ENCODE measurements around the gene EPB41. TPM values are rescaled to one million over a fixed set of nuclear protein-coding genes. Genes with fewer than 3 reads are reported as not detected.
"Not testable (repeated sequence)": the region's sequence is repeated elsewhere in the genome, so short reads cannot be mapped to it uniquely, and the experiment has no call there.

EPB41 gene
- total RNA-seq, 1 donor from 2014 or later: 102 TPM

- no peaks in the 10 kb centered on the region for H3K27me3 Mint-ChIP-seq
- DNase-seq (ENCODE audit: low spot score, unreplicated experiment): no peak
- H3K9me3 Mint-ChIP-seq (ENCODE audit: low read depth): no peaks in the 10 kb centered on the region
- H3K36me3 Mint-ChIP-seq (ENCODE audit: insufficient read depth): peaks cover 4% of the 10 kb centered on the region
- peaks cover 5% of the 10 kb centered on the region for H3K4me1 Mint-ChIP-seq (ENCODE audit: low read depth)
- no peak overlapping the region for H3K4me3 Mint-ChIP-seq (ENCODE audit: low read depth)
- peak overlapping the region; percentile 86 for H3K27ac Mint-ChIP-seq
- TF ChIP-seq CTCF (IDR thresholded peaks at IDR 0.05; ENCODE audit: unreplicated experiment): no peak
Observed at GRCh38 chr1:29105822-29106221, 191.5 kb downstream of the EPB41 start.

- not testable (repeated sequence) for H3K4me1 Mint-ChIP-seq (ENCODE audit: low read depth); H3K27ac Mint-ChIP-seq; DNase-seq (ENCODE audit: low spot score, unreplicated experiment); H3K4me3 Mint-ChIP-seq (ENCODE audit: low read depth); H3K27me3 Mint-ChIP-seq; H3K9me3 Mint-ChIP-seq (ENCODE audit: low read depth); H3K36me3 Mint-ChIP-seq (ENCODE audit: insufficient read depth)
Observed at GRCh38 chr1:29108041-29108440, 193.7 kb downstream of the EPB41 start.

- H3K9me3 Mint-ChIP-seq (ENCODE audit: low read depth): no peaks in the 10 kb centered on the region
- H3K36me3 Mint-ChIP-seq (ENCODE audit: insufficient read depth): peaks cover 6% of the 10 kb centered on the region
- no peak for TF ChIP-seq CTCF (IDR thresholded peaks at IDR 0.05; ENCODE audit: unreplicated experiment)
- no peak overlapping the region for H3K4me3 Mint-ChIP-seq (ENCODE audit: low read depth)
- DNase-seq (ENCODE audit: low spot score, unreplicated experiment): no peak
- no peaks in the 10 kb centered on the region for H3K27me3 Mint-ChIP-seq
- H3K27ac Mint-ChIP-seq: no peak overlapping the region
- no peaks in the 10 kb centered on the region for H3K4me1 Mint-ChIP-seq (ENCODE audit: low read depth)
Observed at GRCh38 chr1:29112705-29113412, 198.5 kb downstream of the EPB41 start.

- H3K27ac Mint-ChIP-seq: no peak overlapping the region
- H3K4me3 Mint-ChIP-seq (ENCODE audit: low read depth): no peak overlapping the region
- no peaks in the 10 kb centered on the region for H3K4me1 Mint-ChIP-seq (ENCODE audit: low read depth)
- H3K27me3 Mint-ChIP-seq: no peaks in the 10 kb centered on the region
- no peak for TF ChIP-seq CTCF (IDR thresholded peaks at IDR 0.05; ENCODE audit: unreplicated experiment)
- H3K36me3 Mint-ChIP-seq (ENCODE audit: insufficient read depth): peaks cover 9% of the 10 kb centered on the region
- no peaks in the 10 kb centered on the region for H3K9me3 Mint-ChIP-seq (ENCODE audit: low read depth)
- no peak for DNase-seq (ENCODE audit: low spot score, unreplicated experiment)
Observed at GRCh38 chr1:29113413-29114117, 199.2 kb downstream of the EPB41 start.

- H3K27me3 Mint-ChIP-seq: no peaks in the 10 kb centered on the region
- H3K4me3 Mint-ChIP-seq (ENCODE audit: low read depth): no peak overlapping the region
- no peaks in the 10 kb centered on the region for H3K4me1 Mint-ChIP-seq (ENCODE audit: low read depth)
- DNase-seq (ENCODE audit: low spot score, unreplicated experiment): no peak
- peaks cover 12% of the 10 kb centered on the region for H3K36me3 Mint-ChIP-seq (ENCODE audit: insufficient read depth)
- no peak overlapping the region for H3K27ac Mint-ChIP-seq
- TF ChIP-seq CTCF (IDR thresholded peaks at IDR 0.05; ENCODE audit: unreplicated experiment): no peak
- no peaks in the 10 kb centered on the region for H3K9me3 Mint-ChIP-seq (ENCODE audit: low read depth)
Observed at GRCh38 chr1:29114654-29115053, 200.3 kb downstream of the EPB41 start.

GRCh38 chr1:29117381-29117780 lies 203.0 kb downstream of the EPB41 start:
- Mint-ChIP-seq H3K9me3 (ENCODE audit: low read depth) (no peaks in the 10 kb centered on the region), H3K4me1 (ENCODE audit: low read depth) (no peaks in the 10 kb centered on the region), H3K27me3 (peaks cover 11% of the 10 kb centered on the region), H3K27ac (no peak overlapping the region), H3K36me3 (ENCODE audit: insufficient read depth) (peaks cover 12% of the 10 kb centered on the region), H3K4me3 (ENCODE audit: low read depth) (no peak overlapping the region)
- no peak for DNase-seq (ENCODE audit: low spot score, unreplicated experiment)
- no peak for TF ChIP-seq CTCF (IDR thresholded peaks at IDR 0.05; ENCODE audit: unreplicated experiment)

Measured in progenitor cell of endocrine pancreas (in vitro differentiated cells).